Raji (cell line): ENCODE measurements around the gene CYP8B1.

ENCODE experiments used
- POLR2A ChIP-seq: IDR thresholded peaks from 2 replicates; pipeline ENCODE4 v1.6.1; 2011; ENCODE audit warnings: low read depth, low read length, control low read depth; ENCODE audit not compliant: insufficient read depth

Gene CYP8B1

GRCh38 chr3:42849017-42849416 lies 26.7 kb downstream of the CYP8B1 start:
- TF ChIP-seq POLR2A = no peak

GRCh38 chr3:42847731-42848130 lies 27.9 kb downstream of the CYP8B1 start:
- TF ChIP-seq POLR2A = no peak

DNA sequence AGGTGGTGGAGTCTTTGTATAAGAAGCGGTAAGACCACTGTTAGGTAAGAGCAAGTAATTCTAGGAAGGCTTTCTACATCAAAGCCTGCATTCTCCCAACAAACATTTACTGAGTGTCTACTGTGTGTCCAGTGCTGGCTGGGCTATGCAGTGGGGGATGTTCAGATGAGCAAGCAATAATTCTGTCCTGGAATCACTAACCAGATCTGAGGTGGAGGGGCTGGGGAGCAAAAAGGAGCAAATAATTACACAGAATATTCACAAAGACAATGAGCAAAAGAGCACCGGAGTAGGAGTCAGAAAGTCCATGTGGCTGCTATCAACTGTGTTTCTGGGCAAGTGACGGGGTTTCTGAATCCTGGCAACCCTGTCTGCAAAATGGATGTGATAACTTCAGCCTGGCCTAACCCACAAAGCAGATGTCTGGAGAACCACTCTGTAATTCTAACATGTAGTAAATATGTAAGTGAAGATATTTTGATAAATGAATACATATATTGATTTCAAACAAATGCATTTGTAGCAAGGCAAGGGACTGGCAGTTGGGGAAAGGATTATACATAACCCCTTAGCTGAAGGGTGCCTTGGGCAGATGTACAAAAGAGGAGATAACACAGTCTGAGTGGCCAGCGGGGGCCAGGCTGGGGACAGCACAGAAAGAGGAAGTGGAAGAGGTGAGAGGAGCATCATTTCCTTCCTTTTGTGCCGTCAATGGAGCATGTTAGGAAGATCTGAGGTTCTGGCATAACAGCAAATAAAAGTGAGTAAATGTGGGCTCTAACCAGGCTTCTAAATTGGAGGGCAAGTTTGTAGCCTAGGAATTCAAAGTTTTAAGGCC lies 28.8 kb downstream of the CYP8B1 start:
- TF ChIP-seq POLR2A = no peak

- TF ChIP-seq POLR2A = no peak
These were observed 30.9 kb downstream of the CYP8B1 start for GRCh38 chr3:42844815-42845214.

- TF ChIP-seq POLR2A = no peak
These were observed 31.3 kb downstream of the CYP8B1 start for GRCh38 chr3:42844412-42844713.

GRCh38 chr3:42843713-42844411 lies 31.8 kb downstream of the CYP8B1 start:
- no peak for TF ChIP-seq POLR2A

DNA sequence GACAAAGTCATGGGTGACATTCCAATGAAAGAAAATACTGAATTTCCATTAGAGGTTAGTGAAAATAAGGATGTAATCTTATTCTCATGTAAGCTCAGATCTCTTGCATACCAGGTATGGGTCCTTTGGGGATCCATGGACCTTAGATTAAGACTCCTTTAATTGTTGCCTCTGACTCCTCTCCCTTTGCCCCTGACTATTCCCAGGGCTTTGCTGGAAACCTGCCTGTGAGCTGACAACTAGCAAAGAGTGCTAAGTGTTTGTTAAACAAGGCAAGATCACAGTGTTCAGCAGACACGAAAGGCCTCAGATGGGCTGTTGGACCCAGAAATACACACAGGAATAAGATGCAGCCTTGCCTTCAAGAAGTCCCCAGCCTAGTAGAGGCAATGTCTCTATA lies 34.3 kb downstream of the CYP8B1 start:
- no peak for TF ChIP-seq POLR2A

- TF ChIP-seq POLR2A = no peak
These were observed 36.1 kb downstream of the CYP8B1 start for GRCh38 chr3:42839616-42840015.

DNA sequence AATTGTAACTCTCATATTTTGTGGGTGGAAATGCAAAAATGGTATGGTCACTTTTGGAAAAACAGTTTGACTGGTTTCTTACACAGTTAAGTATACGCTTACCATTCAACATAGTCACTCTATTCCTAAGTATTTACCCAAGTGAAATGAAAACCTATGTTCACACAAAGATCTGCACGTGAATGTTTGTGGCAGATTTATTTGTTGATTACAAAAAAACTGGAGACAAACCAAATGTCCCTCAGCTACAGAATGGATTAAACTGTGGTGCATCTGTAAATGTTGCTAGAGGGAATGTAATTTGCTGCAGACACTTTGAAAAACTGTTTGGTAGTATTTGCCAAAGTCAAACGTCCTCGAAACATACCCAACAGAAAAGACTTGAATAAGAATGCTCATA lies 37.1 kb downstream of the CYP8B1 start:
- TF ChIP-seq POLR2A = no peak

DNA sequence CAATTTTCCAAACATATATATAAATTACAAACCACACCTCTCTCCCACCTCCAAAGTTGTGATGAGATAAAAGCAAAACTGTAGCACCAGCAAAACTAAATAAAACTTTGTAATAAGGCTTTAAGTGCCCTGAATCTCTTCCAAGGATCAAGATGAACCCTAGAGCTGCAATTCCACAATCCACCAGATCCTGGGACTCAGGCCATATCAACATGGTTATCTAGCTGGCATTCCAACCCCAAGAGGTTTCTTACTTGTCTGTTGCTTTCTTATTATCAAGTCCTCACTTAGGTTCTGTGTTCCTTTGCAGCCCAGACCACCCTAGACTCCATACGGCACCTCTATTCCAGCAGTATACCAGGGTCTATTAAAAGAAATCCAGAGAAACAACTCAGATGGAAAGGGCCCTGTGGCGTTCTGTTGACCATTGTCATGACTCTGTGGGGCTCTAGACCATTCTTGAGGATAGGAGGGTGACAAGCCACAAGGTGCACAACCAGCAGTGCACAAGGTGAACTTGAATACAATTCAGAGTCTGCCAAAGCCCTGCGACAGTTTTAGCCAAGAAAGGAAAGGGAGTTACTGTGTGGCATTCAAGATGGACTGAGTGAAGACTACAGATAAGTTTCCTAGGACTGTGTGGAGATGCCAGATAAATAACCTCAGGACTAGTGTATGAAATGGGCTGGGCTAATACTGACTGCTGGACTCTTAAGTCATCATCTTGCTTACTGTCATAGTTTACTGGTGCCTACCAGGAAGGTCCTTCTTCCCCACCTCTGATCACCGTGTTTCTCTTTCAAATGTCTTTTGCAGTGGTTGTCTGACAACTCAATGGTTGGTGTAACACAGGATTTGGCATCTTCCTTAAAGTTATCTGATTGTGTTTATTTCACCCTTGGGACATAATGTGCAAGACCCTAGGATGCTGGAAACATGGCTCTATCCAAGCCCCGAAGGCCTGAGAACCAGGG lies 39.2 kb downstream of the CYP8B1 start:
- no peak for TF ChIP-seq POLR2A

DNA sequence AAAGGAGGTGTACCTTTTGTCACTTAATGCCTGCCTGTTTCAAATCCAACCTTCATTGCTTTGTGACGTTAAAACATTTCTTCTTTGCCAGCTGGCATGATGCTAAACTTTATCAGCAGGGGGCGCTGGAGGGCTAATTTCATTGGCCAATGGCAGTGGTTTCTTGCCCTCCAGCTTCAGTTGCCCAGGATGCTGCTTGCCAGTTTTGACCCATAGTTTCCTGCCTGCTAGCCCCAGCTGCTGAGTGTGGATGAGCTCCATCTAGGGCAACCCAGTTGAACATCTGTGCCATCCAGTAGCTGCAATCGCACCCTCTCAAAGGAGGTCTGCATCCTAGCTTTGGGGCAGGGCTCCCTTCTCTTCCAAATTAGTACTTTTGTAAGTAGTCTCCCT lies 44.4 kb downstream of the CYP8B1 start:
- TF ChIP-seq POLR2A = no peak

GRCh38 chr3:42830437-42831320 lies 45.0 kb downstream of the CYP8B1 start:
- no peak for TF ChIP-seq POLR2A

DNA sequence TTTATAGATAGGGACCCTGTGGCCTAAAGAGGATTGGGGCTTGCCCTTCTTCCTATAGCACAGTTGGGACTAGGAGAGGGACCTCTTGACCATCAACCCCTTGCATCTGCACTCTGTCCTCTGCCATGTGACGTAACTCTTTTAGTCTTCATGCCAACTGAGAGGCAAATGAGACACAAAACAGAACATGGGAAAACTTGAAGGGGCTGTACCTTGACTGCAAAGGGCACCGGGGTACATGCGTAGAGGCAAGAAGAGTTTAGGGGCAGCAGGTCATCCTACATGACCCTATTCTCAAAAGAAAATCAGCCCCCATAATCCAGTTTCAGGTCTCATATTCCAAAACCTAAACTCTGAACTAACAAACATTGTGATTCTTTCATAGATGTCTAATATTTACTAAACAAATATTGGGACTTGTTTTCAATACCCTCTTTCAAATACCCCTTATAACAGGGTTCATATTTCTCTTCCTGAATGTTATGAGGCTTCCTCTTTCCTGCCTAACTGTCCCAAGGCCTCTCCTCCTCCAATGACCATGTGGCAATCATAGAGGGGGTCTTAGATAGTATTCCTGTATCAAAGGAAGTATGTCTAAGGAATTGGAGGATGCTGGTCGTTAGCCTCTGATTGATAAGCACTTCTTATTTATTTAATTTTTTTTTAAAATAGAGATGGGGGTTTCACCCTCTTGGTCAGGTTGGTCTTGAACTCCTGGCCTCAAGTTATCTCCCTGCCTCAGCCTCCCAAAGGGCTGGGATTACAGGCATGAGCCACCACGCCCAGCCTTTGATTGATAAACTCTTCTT lies 45.8 kb downstream of the CYP8B1 start:
- TF ChIP-seq POLR2A = no peak

GRCh38 chr3:42829083-42829627 lies 46.5 kb downstream of the CYP8B1 start:
- no peak for TF ChIP-seq POLR2A

DNA sequence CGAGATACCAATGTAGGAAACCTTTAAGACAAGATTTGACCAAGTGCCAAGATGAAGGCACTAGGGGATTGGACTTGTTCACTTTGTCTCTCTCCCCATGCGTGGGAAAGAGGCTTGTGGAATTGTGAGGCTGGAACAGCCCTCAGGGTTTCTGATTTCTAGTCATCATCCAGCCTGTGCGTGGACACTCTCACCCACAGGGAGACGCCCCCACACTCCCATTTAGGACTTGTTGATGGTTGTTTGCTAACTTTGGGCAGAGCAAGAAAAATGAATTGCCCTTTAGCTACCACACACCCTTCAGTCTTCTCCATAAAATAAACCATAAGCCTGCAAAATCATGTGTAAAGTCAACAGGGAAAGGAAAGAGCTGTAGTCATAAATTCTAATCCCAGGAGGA lies 48.0 kb downstream of the CYP8B1 start:
- TF ChIP-seq POLR2A = no peak
